Sigmoid colon (tissue), 7 donors: ENCODE results near the gene CSPG5. TPM values are rescaled to one million over a fixed set of nuclear protein-coding genes. Genes with fewer than 3 reads are reported as not detected.

ENCODE experiments used
- DNase-seq: peaks from one replicate; pipeline ENCODE4 v3.0.0-alpha.2; 2019
- H3K27ac ChIP-seq, 4 donors: fragments of 200-600 bp; sonication (generic); one replicate each; pipeline ENCODE4 v1.5.1; 2016 to 2019; ENCODE audit warnings: mild to moderate bottlenecking in 1 of 4
- H3K27me3 ChIP-seq, 3 donors: fragments of 200-600 bp; sonication (generic); one replicate each; pipeline ENCODE4 v1.5.1; 2019; ENCODE audit warnings: mild to moderate bottlenecking in 1 of 3
- H3K36me3 ChIP-seq, 4 donors: fragments of 200-600 bp; sonication (generic); one replicate each; pipeline ENCODE4 v1.5.1; 2016 to 2019
- H3K4me1 ChIP-seq, 4 donors: fragments of 200-600 bp; sonication (generic); one replicate each; pipeline ENCODE4 v1.5.1; 2017 to 2019
- H3K4me3 ChIP-seq, 4 donors: fragments of 200-600 bp; sonication (generic); one replicate each; pipeline ENCODE4 v1.5.1; 2017 to 2019; ENCODE audit warnings: mild to moderate bottlenecking in 2 of 4, moderate library complexity in 1 of 4
- H3K9me3 ChIP-seq, 4 donors: fragments of 200-600 bp in 3 of 4; sonication (generic) in 3 of 4; one replicate each; pipeline versions ENCODE4 v1.5.1 to v1.6.1; 2013 to 2019
- EP300 ChIP-seq, 4 donors: sonication (generic); formaldehyde crosslinking; IDR thresholded peaks; one replicate each; pipeline ENCODE4 v1.6.1; 2017; ENCODE audit warnings: antibody characterized with exemption in 4 of 4
- POLR2A ChIP-seq, 2 donors: fragments of 450-650 bp; IDR thresholded peaks; one replicate each; pipeline ENCODE4 v1.6.1; 2016; ENCODE audit warnings: antibody characterized with exemption in 2 of 2, mild to moderate bottlenecking in 2 of 2, moderate library complexity in 2 of 2
- POLR2AphosphoS5 ChIP-seq, 4 donors: sonication (generic); formaldehyde crosslinking; IDR thresholded peaks; one replicate each; pipeline ENCODE4 v1.6.1; 2017; ENCODE audit warnings: antibody characterized with exemption in 4 of 4
- WGBS, 2 donors: extraction: QIAGEN DNeasy Blood & Tissue Kit; methylation state at CpG; one replicate each; pipeline ENCODE4 v1.1.7; 2013; 5-methylcytosine and 5-hydroxymethylcytosine counted together
- intact Hi-C: fragments of 100-400 bp; cut with DNase I; formaldehyde crosslinking; loops from one replicate; pipeline ENCODE4 v1.15.1; 2023
- polyA plus RNA-seq, 3 donors: library from polyadenylated mRNA; stranded (reverse); fragments of 200-250 nt; gene quantifications; one replicate each; pipeline ENCODE4 v1.2.3, GENCODE V29; 2013
- total RNA-seq, 4 donors: library from RNA; depleted of rRNA; stranded (reverse); fragments of >200 nt; gene quantifications; one replicate each; pipeline ENCODE4 v1.1.0, GENCODE V29; 2016
- TF ChIP-seq, protein P1 (sequence below), 4 experiments: fragments of 450-650 bp in 3 of 4; fragments of 200-600 bp in 1 of 4; IDR thresholded peaks; one replicate each; pipeline ENCODE4 v1.5.1; 2016 to 2019; ENCODE audit warnings: antibody characterized with exemption in 4 of 4, mild to moderate bottlenecking in 3 of 4, moderate library complexity in 2 of 4
- donor health status: healthy with polysubstance abuse.
- donor health status: Bipolar disorder and iron deficiency.
- donor health status: healthy.

The CSPG5 gene
- total and polyA plus RNA-seq, 7 donors = 0.99 to 2.3 (median 1.4) TPM; not detected in 2

DNA sequence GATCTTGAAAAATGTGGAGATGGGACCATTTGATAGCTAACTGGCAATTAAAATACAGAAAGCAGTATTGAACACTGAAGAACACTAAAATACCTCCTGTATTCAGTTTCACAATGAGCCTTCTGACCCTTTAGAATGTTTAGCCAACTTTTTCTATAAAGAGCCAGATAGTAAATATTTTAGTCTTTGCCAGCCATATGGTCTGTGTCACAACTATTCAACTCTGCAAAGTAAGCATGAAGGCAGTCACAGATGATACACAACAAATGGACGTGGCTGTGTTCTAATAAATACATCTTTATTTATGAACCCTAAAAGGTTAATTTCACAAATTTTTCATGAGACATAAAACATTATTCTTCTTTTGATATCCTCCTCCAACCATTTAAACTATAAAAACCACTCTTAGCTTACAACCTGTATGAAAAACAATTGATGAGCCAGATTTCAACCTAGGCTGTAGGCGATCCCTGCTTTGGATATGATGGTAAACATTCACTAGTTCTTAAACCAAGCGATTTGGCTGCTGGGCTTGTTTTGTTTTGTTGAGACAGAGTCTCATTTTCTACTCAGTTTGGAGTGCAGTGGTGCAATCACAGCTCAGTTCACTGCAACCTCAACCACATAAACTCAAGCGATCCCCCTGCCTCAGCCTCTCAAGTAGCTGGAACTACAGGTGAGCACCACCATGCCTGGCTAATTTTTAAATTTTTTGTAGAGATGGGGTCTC, 13.6 kb upstream of the CSPG5 start:
- intact Hi-C loops = no loop called here

GRCh38 chr3:47590216-47590615, 11.6 kb upstream of the CSPG5 start:
- DNase-seq = no peak
- H3K9me3 ChIP-seq = no peaks in the 10 kb centered on the region
- intact Hi-C loops = no loop called here
- 22 to 72% methylated on average over 2 of the region's 2 CpGs for WGBS, 2 donors
- peaks cover 0 to 5% (median 0%) of the 10 kb centered on the region in 4 donors for H3K4me1 ChIP-seq
- peaks cover 8 to 64% (median 22%) of the 10 kb centered on the region in 4 donors for H3K36me3 ChIP-seq
- no peaks in the 10 kb centered on the region for H3K27me3 ChIP-seq
- H3K27ac ChIP-seq = no peak overlapping the region
- TF ChIP-seq, protein P1, sequence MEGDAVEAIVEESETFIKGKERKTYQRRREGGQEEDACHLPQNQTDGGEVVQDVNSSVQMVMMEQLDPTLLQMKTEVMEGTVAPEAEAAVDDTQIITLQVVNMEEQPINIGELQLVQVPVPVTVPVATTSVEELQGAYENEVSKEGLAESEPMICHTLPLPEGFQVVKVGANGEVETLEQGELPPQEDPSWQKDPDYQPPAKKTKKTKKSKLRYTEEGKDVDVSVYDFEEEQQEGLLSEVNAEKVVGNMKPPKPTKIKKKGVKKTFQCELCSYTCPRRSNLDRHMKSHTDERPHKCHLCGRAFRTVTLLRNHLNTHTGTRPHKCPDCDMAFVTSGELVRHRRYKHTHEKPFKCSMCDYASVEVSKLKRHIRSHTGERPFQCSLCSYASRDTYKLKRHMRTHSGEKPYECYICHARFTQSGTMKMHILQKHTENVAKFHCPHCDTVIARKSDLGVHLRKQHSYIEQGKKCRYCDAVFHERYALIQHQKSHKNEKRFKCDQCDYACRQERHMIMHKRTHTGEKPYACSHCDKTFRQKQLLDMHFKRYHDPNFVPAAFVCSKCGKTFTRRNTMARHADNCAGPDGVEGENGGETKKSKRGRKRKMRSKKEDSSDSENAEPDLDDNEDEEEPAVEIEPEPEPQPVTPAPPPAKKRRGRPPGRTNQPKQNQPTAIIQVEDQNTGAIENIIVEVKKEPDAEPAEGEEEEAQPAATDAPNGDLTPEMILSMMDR (IDR thresholded peaks at IDR 0.05) = no peak
- TF ChIP-seq POLR2A (IDR thresholded peaks at IDR 0.05) = no peak
- TF ChIP-seq POLR2AphosphoS5 (IDR thresholded peaks at IDR 0.05) = no peak
- TF ChIP-seq EP300 (IDR thresholded peaks at IDR 0.05) = no peak
- no peak overlapping the region for H3K4me3 ChIP-seq

More for the DNA sequence above, 13.6 kb upstream of the CSPG5 start:
- DNase-seq = no peak
- Histone ChIP-seq H3K27ac (no peak overlapping the region), H3K9me3 (no peaks in the 10 kb centered on the region), H3K4me1 (peaks cover 0 to 5% (median 0%) of the 10 kb centered on the region in 4 donors), H3K4me3 (no peak overlapping the region), H3K36me3 (peaks cover 8 to 47% (median 18%) of the 10 kb centered on the region in 4 donors), H3K27me3 (no peaks in the 10 kb centered on the region)
- TF ChIP-seq POLR2AphosphoS5 (IDR thresholded peaks at IDR 0.05) (no peak), POLR2A (IDR thresholded peaks at IDR 0.05) (no peak), EP300 (IDR thresholded peaks at IDR 0.05) (no peak)
- TF ChIP-seq, protein P1 (IDR thresholded peaks at IDR 0.05) = no peak
- 80 to 86% methylated on average over 4 of the region's 4 CpGs for WGBS, 2 donors

- peaks cover 0 to 5% (median 0%) of the 10 kb centered on the region in 4 donors for H3K4me1 ChIP-seq
- DNase-seq = no peak
- WGBS, 2 donors = 94 to 96% methylated on average over 4 of the region's 4 CpGs
- no peak overlapping the region for H3K4me3 ChIP-seq
- TF ChIP-seq POLR2A (IDR thresholded peaks at IDR 0.05) (no peak), POLR2AphosphoS5 (IDR thresholded peaks at IDR 0.05) (no peak), EP300 (IDR thresholded peaks at IDR 0.05) (no peak)
- TF ChIP-seq, protein P1 (IDR thresholded peaks at IDR 0.05) = no peak
- intact Hi-C loops = no loop called here
- no peak overlapping the region for H3K27ac ChIP-seq
- peaks cover 8 to 63% (median 24%) of the 10 kb centered on the region in 4 donors for H3K36me3 ChIP-seq
- H3K27me3 ChIP-seq = no peaks in the 10 kb centered on the region
- H3K9me3 ChIP-seq = no peaks in the 10 kb centered on the region
Measured at GRCh38 chr3:47588587-47588986, 9.9 kb upstream of the CSPG5 start.

DNA sequence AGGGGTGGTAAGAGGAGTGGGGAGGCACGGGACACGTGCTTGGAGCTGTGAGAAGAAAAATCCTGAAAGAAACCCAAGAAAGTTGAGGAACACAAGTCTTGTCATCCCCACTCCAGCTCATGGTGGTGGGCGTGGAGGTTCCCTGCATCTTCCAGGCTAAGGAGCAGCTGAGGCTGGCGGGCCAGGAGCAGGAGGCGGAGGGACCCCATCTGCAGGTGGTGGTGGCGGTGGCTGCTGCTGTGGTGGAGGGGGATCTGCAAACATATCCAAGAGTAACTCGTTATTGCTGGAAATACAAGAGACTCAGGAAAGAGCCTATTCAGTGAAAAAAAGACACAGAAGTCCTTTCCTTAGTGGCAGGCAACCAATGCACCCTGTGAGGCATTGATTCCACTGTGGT, 9.4 kb upstream of the CSPG5 start:
- Histone ChIP-seq H3K27ac (no peak overlapping the region), H3K4me3 (no peak overlapping the region), H3K27me3 (no peaks in the 10 kb centered on the region), H3K4me1 (peaks cover 0 to 5% (median 0%) of the 10 kb centered on the region in 4 donors), H3K36me3 (peaks cover 8 to 63% (median 24%) of the 10 kb centered on the region in 4 donors), H3K9me3 (no peaks in the 10 kb centered on the region)
- WGBS, 2 donors = 96 to 97% methylated on average over 7 of the region's 7 CpGs
- no peak for DNase-seq
- intact Hi-C loops = no loop called here
- TF ChIP-seq EP300 (IDR thresholded peaks at IDR 0.05) (no peak), POLR2AphosphoS5 (IDR thresholded peaks at IDR 0.05) (no peak), POLR2A (IDR thresholded peaks at IDR 0.05) (no peak)
- TF ChIP-seq, protein P1 (IDR thresholded peaks at IDR 0.05) = no peak
